GM12801 (cell line): ENCODE results near the gene RPL35.

Experiments used
- CTCF ChIP-seq: IDR thresholded peaks from one replicate; pipeline ENCODE4 v1.5.1; 2011; ENCODE audit warnings: control low read depth; ENCODE audit not compliant: insufficient read length; ENCODE audit errors: extremely low read depth

The RPL35 gene

DNA sequence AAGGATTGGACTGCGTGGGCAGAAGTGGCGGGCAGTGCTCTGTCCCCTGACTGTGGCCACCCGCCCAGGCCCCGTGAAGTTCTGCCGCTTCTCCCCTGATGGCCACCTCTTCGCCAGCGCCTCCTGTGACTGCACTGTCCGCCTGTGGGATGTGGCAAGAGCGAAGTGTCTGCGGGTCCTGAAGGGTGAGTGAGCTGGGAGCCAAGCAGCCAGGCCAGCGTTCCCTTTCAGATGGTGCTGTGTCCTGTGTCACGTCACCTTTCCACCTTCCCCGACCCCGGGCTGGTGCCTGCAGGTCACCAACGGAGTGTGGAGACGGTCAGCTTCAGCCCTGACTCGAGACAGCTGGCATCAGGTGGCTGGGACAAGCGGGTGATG lies 6.2 kb downstream of the RPL35 start:
- TF ChIP-seq CTCF: no peak

- no peak for TF ChIP-seq CTCF
Observed at GRCh38 chr9:124854822-124855221, 6.9 kb downstream of the RPL35 start.

- TF ChIP-seq CTCF: no peak
Observed at GRCh38 chr9:124854161-124854560, 7.6 kb downstream of the RPL35 start.

DNA sequence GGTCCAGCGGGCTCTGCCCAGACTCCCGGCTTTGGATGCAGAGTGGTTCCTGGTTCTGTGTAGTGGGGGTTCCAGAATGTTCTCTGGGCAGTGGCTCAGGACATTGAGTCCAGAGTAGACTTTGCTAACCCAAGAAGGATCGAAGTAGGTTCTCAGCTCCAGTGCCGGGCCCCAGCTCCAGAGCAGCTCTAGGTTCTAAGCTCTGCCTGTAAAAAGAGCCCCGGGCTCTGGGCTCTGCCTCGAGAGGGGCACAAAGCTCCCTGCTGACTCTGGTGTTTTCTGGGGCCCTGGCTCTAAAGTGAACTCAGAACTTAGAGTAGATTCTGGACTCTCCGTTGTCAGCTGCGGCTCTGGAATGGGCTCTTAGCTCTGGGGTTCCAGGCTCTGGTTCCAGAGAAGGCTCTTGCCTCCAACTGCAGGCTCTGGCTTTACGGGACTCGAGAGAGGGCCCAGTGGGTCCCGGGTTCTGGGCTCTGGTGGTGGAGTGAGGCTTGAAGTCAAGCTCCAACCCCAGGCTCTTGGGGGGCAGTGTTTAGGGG lies 8.1 kb downstream of the RPL35 start:
- TF ChIP-seq CTCF: no peak

- no peak for TF ChIP-seq CTCF
Observed at GRCh38 chr9:124852829-124853531, 8.8 kb downstream of the RPL35 start, which contains the start of gene WDR38. Gene WDR38, plus strand, starts transcription at chr9:124853460. Its CDS starts 72 bp downstream, at chr9:124853532.

DNA sequence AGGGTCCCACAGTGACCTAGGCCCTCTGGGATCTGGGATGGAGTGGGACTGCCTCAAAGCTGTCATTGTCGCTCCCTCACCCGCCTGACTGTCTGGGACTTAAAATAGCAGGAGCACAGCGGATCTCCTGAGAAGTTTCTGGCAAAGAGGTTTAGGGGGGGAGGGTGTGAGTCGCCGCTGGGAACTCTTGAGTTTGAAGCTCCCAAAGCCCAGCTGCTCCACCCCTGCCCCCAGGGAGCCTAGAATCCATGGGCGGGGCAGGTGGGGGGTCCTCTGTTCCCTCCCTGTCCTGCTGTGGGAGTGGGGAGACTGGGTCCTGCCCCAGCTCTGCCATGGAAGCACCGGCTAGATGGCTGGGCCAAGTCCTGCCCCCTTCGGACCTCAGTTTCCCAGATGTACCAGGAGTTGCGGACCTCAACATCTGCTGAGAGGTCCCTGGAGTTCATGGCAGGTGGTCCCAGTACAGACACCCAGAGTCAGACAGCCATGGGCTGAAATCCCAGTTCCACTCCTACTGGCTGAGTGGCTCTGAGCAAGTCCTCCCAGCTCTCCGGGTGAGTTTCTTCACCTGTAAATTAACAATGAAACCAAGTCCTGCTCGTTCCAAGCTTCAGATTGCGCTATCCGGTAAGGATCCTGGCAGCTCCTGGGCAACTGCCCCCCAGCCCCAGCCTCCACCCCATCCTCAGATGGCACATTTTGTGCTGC lies 9.5 kb downstream of the RPL35 start:
- TF ChIP-seq CTCF: no peak

- TF ChIP-seq CTCF: no peak
Observed at GRCh38 chr9:124849801-124850200, 12.0 kb downstream of the RPL35 start.
